Naive B cell (primary cell): ENCODE measurements around the gene NFATC3. TPM values are rescaled to one million over a fixed set of nuclear protein-coding genes. Genes with fewer than 3 reads are reported as not detected.

Source experiments
- ATAC-seq, 2 donors: fragments of 150-1000 bp; cut with Tn5 transposase; 2 replicates each; pipeline ENCODE4 v1.10.0; 2021; ENCODE audit warnings: low read depth in 2 of 2, mild to moderate bottlenecking in 2 of 2, moderate library complexity in 2 of 2
- DNase-seq: peaks from one replicate; pipeline ENCODE4 v3.0.0; 2022
- H3K27ac Mint-ChIP-seq, 6 donors: one replicate each; pipeline ENCODE4 v1.8.0; 2020 to 2022; ENCODE audit warnings: mild to moderate bottlenecking in 6 of 6, mixed read lengths in 6 of 6, moderate library complexity in 5 of 6, inconsistent platforms in 2 of 6
- H3K27me3 Mint-ChIP-seq, 3 donors: one replicate each; pipeline ENCODE4 v1.8.0; 2021 to 2022; ENCODE audit warnings: mixed read lengths in 3 of 3, mild to moderate bottlenecking in 1 of 3
- H3K36me3 Mint-ChIP-seq, 2 donors: one replicate each; pipeline ENCODE4 v1.8.0; 2020 to 2022; ENCODE audit warnings: mixed read lengths in 2 of 2, inconsistent platforms in 1 of 2, mild to moderate bottlenecking in 1 of 2
- H3K4me1 Mint-ChIP-seq, 3 donors: one replicate each; pipeline ENCODE4 v1.8.0; 2020 to 2022; ENCODE audit warnings: mixed read lengths in 3 of 3, inconsistent platforms in 1 of 3, mild to moderate bottlenecking in 1 of 3, moderate library complexity in 1 of 3
- H3K4me3 Mint-ChIP-seq, 8 donors: one replicate each; pipeline ENCODE4 v1.8.0; 2020 to 2022; ENCODE audit warnings: mild to moderate bottlenecking in 8 of 8, mixed read lengths in 8 of 8, moderate library complexity in 8 of 8, inconsistent platforms in 2 of 8
- H3K9me3 Mint-ChIP-seq, 7 donors: one replicate each; pipeline ENCODE4 v1.8.0; 2020 to 2022; ENCODE audit warnings: mixed read lengths in 7 of 7, mild to moderate bottlenecking in 5 of 7, inconsistent platforms in 2 of 7, moderate library complexity in 1 of 7
- polyA plus RNA-seq, 6 donors: library from polyadenylated mRNA; unstranded; fragments of 300-500 nt; fragmentation: Illumina TruSeq; gene quantifications; one replicate each; pipeline ENCODE4 v1.2.3, GENCODE V29; 2021; ENCODE audit warnings: low read depth in 6 of 6

Gene NFATC3
- polyA plus RNA-seq, 6 donors from 2014 or later: 74.8 to 147 (median 96.7) TPM

GRCh38 chr16:68228652-68229051, 143.5 kb downstream of the NFATC3 start:
- ATAC-seq (no peak), DNase-seq (no peak)
- Mint-ChIP-seq H3K36me3 (no peaks in the 10 kb centered on the region), H3K4me3 (no peak overlapping the region), H3K27me3 (no peaks in the 10 kb centered on the region), H3K27ac (peak overlapping the region in 1 of 6 donors; percentile 87), H3K9me3 (no peaks in the 10 kb centered on the region), H3K4me1 (peaks cover 24 to 43% (median 40%) of the 10 kb centered on the region in 3 donors)

DNA sequence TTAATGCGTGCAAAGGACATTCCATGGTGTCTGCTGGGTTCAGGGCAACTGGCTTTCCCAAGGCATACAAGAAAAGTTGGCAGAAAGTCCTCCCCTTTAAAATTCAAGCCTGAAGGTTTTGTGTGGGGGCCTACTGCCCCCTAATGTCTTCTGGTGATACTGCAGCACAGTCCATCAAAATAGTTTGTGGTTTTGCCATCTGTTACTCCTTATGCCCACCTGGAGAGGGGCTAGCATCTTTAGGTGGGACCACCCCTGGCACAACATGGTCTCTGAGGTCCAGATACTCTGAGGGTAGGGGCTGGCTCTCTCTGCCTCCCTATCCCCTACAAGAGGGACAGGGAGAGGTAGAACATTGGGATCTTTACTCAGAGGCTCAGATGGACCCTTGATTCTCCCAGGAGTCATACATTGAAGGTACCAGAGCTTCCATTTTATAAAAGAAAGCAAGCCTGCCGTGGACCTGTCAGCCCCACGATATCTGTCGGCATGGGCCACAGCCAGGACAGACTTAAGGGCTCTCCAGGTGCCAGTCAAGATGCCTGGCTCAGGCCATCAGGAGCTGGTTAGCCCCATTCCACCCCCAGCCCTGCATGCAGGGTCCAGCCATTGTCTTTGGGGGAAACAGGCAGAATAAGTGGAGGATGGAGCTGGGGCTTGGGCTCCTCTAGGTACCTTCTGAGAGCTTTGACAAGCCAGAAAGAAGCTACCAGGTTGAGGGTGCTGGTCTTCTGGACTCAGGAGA, 144.4 kb downstream of the NFATC3 start:
- Mint-ChIP-seq H3K27ac (peak overlapping the region in 2 of 6 donors; percentile 28 to 34), H3K4me1 (peaks cover 25 to 51% (median 44%) of the 10 kb centered on the region in 3 donors), H3K4me3 (peak overlapping the region in 2 of 8 donors; percentile 5 to 10), H3K9me3 (no peaks in the 10 kb centered on the region), H3K27me3 (no peaks in the 10 kb centered on the region), H3K36me3 (no peaks in the 10 kb centered on the region)
- ATAC-seq (peak; percentile 24 to 32), DNase-seq (peak; percentile 35)

DNA sequence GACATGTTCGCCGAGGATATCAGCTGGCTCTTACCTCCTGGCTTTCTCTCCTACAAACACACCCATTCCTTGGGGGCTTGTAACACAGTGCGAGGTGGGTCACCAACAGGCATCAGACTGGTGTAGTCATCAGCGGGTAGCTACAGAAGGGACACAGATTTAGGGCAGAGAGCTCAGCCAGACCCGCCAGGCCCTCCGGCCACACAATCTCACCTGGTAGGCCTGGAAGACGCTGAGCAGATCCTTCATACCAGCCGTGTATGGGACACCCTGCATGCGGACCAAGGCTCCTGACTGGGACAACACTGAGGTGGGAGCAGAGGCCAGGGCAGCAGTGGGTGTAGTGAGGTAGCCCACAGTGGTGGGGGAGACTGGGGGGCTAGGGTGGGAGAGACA, 145.0 kb downstream of the NFATC3 start:
- no peak for DNase-seq
- no peaks in the 10 kb centered on the region for H3K27me3 Mint-ChIP-seq
- no peaks in the 10 kb centered on the region for H3K36me3 Mint-ChIP-seq
- no peak for ATAC-seq
- H3K4me3 Mint-ChIP-seq: no peak overlapping the region
- peak overlapping the region in 1 of 6 donors; percentile 73 for H3K27ac Mint-ChIP-seq
- H3K4me1 Mint-ChIP-seq: peaks cover 25 to 54% (median 46%) of the 10 kb centered on the region in 3 donors
- H3K9me3 Mint-ChIP-seq: no peaks in the 10 kb centered on the region

- Mint-ChIP-seq H3K27me3 (no peaks in the 10 kb centered on the region), H3K4me3 (no peak overlapping the region), H3K4me1 (peaks cover 23 to 48% (median 39%) of the 10 kb centered on the region in 3 donors), H3K9me3 (no peaks in the 10 kb centered on the region), H3K27ac (peak overlapping the region in 2 of 6 donors; percentile 53 to 73), H3K36me3 (no peaks in the 10 kb centered on the region)
- DNase-seq (no peak), ATAC-seq (no peak)
Measured at GRCh38 chr16:68230956-68231355, 145.8 kb downstream of the NFATC3 start.

DNA sequence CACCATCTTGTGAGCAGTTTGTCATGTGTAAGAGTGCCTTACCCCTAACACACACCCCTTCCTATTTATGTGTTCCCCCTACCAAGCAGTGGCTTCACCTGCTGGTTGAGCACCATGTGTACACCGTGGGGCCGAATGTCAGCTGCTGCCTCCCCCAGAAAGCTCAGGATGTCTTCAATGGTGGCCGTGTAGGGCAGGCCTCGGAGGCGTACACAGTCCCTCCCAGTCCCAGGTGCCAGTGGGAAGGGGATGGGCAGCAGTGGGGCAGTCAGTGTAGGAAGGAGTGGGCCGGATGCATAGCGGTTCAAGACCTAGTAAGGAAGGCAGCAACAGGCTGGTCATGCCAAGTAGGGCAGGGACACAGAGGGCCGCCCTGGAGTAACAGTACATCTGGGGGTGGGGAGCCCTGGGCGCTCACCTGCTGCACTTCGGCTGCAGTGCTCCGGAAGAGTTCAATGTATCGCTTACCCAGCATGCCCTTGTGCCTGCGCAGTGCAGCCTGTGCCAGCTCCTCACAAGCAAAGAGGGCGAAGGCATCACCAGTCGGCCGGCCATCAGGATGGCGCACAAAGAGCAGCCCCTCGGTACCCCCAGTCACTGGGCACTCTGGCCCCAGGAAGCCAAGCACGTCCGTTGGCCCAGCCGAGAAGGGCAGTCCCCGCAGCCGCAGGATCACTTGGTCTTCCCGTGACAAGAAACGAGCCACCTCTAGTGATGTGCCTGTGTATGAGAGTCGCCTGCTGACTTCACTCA, 146.4 kb downstream of the NFATC3 start:
- H3K4me3 Mint-ChIP-seq: peak overlapping the region in 3 of 8 donors; percentile 7 to 57 (median 47)
- H3K9me3 Mint-ChIP-seq: no peaks in the 10 kb centered on the region
- H3K27ac Mint-ChIP-seq: peak overlapping the region in 3 of 6 donors; percentile 53 to 87 (median 73)
- H3K36me3 Mint-ChIP-seq: no peaks in the 10 kb centered on the region
- DNase-seq (no peak), ATAC-seq (no peak)
- H3K4me1 Mint-ChIP-seq: peaks cover 28 to 46% (median 43%) of the 10 kb centered on the region in 3 donors
- H3K27me3 Mint-ChIP-seq: no peaks in the 10 kb centered on the region

GRCh38 chr16:68232335-68232734, 147.2 kb downstream of the NFATC3 start:
- H3K27ac Mint-ChIP-seq: peak overlapping the region in 3 of 6 donors; percentile 59 to 88 (median 74)
- no peaks in the 10 kb centered on the region for H3K36me3 Mint-ChIP-seq
- DNase-seq (no peak), ATAC-seq (no peak)
- no peaks in the 10 kb centered on the region for H3K27me3 Mint-ChIP-seq
- no peak overlapping the region for H3K4me3 Mint-ChIP-seq
- peaks cover 29 to 44% (median 44%) of the 10 kb centered on the region in 3 donors for H3K4me1 Mint-ChIP-seq
- H3K9me3 Mint-ChIP-seq: no peaks in the 10 kb centered on the region

GRCh38 chr16:68233085-68233834, 148.1 kb downstream of the NFATC3 start:
- no peaks in the 10 kb centered on the region for H3K9me3 Mint-ChIP-seq
- peaks cover 28 to 41% (median 40%) of the 10 kb centered on the region in 3 donors for H3K4me1 Mint-ChIP-seq
- peak overlapping the region in 4 of 6 donors; percentile 3 to 95 (median 40) for H3K27ac Mint-ChIP-seq
- no peaks in the 10 kb centered on the region for H3K27me3 Mint-ChIP-seq
- DNase-seq: no peak
- ATAC-seq: no peak
- no peaks in the 10 kb centered on the region for H3K36me3 Mint-ChIP-seq
- peak overlapping the region in 2 of 8 donors; percentile 0 to 15 for H3K4me3 Mint-ChIP-seq

DNA sequence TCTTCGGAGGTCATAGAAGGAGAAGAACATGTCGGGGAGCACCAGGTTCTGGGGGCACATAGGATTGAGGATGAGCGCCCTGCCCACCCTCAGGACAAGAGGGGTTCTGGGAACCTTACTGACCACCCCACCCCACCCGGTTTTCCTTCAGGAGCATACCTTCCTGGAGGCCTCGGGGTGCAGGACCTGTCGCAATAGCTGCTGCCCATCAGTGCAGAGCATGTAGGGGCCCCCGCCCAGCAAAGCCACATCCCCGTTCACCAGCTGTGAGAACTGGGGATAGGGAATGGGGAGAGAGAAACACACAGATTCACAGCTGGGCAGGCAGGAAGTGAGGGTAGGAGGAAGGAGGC, 148.6 kb downstream of the NFATC3 start:
- Mint-ChIP-seq H3K4me3 (peak overlapping the region in 3 of 8 donors; percentile 15 to 60 (median 26)), H3K27ac (peak overlapping the region in 3 of 6 donors; percentile 3 to 65 (median 42)), H3K36me3 (no peaks in the 10 kb centered on the region), H3K27me3 (no peaks in the 10 kb centered on the region), H3K9me3 (no peaks in the 10 kb centered on the region), H3K4me1 (peaks cover 30 to 43% (median 43%) of the 10 kb centered on the region in 3 donors)
- ATAC-seq (no peak), DNase-seq (no peak)

GRCh38 chr16:68234188-68235107, 149.3 kb downstream of the NFATC3 start:
- Mint-ChIP-seq H3K9me3 (no peaks in the 10 kb centered on the region), H3K27me3 (no peaks in the 10 kb centered on the region), H3K27ac (peak overlapping the region in 4 of 6 donors; percentile 19 to 65 (median 54)), H3K36me3 (no peaks in the 10 kb centered on the region), H3K4me3 (peak overlapping the region in 6 of 8 donors; percentile 10 to 80 (median 60)), H3K4me1 (peaks cover 28 to 42% (median 41%) of the 10 kb centered on the region in 3 donors)
- DNase-seq (no peak), ATAC-seq (no peak)

DNA sequence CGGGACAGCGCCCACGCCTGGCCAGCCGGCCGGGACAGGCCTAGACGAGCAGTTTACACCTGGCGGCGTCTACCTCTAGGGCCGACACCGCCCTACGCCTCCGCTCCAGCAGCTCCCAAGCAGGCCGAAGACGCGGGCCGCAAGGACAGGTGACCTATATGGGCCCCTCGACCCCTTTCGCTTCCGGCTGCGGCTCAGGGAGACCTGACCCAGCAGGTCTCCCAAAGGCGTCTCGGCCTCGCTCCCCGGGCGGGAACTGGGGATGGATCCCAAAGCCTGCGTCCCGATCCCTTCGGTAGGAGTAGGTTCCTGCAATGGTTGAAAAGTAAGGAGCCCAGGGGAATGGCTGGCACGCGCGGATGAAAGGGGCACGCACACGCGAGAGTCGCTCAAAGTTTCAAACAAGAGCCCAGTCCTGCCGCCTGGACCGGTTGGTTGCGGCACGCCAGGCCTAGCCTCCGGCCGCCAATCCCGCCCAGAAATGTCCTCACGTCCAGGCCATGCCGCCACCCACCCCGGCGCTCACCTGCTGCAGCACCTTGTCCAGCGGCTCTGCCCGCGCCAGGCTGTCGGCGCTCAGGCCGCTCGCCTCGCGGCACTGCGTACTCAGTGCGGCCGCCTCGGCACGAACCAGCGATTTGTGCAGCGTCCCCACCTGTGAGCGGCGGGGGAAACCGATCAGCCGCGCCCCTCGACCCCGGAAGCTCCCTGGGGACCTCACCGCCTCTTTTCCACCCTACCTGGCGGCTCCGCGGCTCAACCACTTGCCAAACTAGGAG, 150.1 kb downstream of the NFATC3 start:
- Mint-ChIP-seq H3K4me3 (peak overlapping the region; percentile 29 to 95 (median 72)), H3K27ac (peak overlapping the region in 2 of 6 donors; percentile 33 to 65), H3K9me3 (no peaks in the 10 kb centered on the region), H3K4me1 (peaks cover 31 to 46% (median 38%) of the 10 kb centered on the region in 3 donors), H3K36me3 (no peaks in the 10 kb centered on the region), H3K27me3 (no peaks in the 10 kb centered on the region)
- ATAC-seq (no peak), DNase-seq (no peak)

DNA sequence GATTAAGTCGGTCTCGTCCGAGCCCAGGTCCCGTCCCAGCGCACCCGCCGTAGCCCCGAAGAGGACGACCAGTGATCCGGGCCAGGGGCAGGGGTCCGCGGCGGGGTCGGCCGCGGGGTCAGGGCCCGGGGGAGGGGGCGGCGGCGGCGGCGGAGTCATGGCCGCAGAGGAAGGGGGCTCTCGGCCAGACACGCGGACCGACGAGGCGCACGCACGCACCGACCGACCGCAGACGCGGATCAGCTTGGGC, 150.6 kb downstream of the NFATC3 start, which contains the start of gene ESRP2:
TSS of gene ESRP2 (minus strand) at position 241 of the 250 bp plus-strand sequence. CDS start at position 159, 82 bp downstream.
- Mint-ChIP-seq H3K27ac (peak within 1 kb of the TSS; percentile 33 to 95 (median 69)), H3K36me3 (no peaks in the 10 kb centered on the region), H3K4me3 (peak within 1 kb of the TSS; percentile 87 to 96 (median 94)), H3K9me3 (no peaks in the 10 kb centered on the region), H3K27me3 (no peaks in the 10 kb centered on the region), H3K4me1 (peaks cover 31 to 49% (median 38%) of the 10 kb centered on the region in 3 donors)
- ATAC-seq: no peak
- no peak for DNase-seq
